ENCODE results near the gene CCL5.
A peak's percentile ranks its signal among the peaks of the same experiment; 100 is the strongest.

CCL5 gene

DNA sequence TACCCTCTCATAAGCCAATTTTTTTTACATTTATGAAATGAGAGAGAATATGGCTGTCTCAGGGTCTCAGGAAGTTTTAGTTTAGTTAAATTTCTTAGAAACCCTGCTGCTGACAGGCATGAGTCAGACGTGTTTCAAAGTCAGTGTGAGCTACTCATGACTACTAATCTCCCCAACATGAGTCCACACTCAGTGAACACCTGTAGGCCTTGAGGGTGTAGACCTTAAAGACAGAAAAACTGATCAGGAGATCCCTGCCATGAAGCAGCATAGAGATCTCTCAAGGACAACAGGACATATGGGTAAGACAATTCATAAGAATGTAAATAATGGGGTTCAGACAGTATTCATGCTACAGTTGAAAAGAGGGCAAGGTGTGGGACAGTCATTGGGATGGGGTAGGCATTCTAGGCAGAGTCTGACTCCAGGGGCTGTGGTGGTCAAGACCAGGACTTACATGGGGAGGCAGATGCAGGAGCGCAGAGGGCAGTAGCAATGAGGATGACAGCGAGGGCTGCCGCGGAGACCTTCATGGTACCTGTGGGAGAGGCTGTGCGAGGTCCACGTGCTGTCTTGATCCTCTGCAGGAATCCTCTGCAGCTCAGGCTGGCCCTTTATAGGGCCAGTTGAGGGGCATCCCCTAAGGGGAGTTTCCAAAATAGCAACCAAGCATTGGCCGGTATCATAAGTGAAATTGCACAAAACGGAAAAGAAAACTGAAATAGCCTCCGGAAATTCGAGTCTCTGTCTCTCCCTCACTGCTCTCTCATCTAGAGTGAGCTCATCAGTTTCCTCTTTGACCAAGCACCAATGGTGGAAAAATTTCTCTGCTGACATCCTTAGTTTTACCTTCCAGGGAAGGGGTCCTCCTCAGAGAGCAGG lies at the start of gene CCL5:
TSS of gene CCL5 (minus strand) at position 588 of the 882 bp plus-strand sequence.
- peak; percentile 97 for DNase-seq

DNA sequence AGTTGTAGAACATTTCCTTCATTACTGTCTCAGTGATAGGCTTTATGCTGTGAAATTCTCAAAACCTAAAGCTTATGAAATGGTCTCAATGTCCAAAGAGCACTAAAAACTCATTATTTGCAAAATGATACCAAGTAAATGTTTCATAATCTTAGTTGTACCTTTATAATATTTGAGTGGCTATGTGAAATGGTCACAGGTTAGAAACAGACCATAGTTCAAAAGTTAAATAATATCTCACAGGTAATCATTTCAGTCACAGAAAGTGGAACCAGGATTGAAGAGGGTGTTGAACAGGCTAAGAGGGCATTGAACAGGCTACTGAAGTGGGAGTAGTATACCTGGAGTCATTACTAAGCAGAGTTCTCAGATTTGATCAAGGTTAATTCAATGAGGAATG lies 47.6 kb upstream of the CCL5 start:
- DNase-seq: no peak

DNA sequence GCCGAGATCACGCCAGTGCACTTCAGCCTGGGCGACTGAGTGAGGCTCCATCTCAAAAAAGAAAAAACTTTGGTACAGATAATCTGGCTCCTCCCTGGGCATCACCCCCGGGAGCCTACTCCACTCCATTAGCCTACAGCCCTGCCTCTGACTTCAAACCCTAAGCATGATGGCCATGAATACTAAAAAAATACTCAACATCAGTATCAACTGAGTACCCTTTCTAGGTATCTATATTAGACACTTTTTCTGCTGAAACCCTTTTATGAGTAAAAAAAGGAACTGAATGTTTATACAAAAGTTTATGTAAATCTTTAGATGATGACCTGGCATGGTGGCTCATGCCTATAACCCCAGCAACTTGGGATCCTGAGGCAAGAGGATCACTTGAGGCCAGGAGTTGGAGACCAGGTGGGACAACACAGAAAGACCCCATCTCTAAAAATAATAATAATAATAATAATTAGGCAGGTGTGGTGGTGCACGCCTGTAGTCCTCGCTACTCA lies 43.5 kb upstream of the CCL5 start:
- peak; percentile 4 for DNase-seq

DNA sequence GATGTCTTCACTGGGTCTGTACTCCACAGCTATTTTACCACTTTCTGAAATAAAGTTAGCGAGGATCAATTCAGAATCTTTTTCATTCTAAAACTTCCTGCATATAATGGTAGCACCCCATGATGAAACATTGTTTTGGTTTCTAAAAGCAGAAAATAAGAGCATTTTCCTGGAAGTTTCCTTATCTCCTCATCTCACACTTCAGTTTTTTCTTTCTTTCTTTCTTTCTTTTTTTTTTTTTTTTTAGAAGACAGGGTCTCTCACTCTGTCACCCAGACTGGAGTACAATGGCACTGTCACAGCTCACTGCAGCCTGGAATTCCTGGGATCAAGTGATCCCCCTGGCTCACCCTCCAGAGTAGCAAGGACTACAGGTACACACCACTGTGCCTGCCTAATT lies 40.1 kb upstream of the CCL5 start:
- no peak for DNase-seq

DNA sequence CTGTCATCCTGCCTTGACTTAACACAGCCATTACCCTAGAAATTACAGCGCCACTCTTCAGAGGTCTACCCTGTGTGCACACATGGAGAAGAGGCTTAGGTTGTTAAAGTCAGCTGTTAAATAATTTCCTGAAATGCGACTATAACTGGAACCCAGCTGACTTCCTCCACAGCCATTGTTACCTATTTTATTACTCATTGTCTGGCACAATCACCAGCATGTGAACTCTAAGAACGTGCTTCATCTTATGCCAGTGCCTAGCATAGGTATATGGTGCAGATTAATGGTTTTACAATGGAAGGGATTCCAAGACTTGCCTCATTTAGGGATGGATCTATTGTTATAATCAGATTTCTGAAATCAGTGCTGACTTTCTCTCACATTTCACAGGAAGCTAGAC lies 38.5 kb upstream of the CCL5 start:
- peak; percentile 22 for DNase-seq

DNA sequence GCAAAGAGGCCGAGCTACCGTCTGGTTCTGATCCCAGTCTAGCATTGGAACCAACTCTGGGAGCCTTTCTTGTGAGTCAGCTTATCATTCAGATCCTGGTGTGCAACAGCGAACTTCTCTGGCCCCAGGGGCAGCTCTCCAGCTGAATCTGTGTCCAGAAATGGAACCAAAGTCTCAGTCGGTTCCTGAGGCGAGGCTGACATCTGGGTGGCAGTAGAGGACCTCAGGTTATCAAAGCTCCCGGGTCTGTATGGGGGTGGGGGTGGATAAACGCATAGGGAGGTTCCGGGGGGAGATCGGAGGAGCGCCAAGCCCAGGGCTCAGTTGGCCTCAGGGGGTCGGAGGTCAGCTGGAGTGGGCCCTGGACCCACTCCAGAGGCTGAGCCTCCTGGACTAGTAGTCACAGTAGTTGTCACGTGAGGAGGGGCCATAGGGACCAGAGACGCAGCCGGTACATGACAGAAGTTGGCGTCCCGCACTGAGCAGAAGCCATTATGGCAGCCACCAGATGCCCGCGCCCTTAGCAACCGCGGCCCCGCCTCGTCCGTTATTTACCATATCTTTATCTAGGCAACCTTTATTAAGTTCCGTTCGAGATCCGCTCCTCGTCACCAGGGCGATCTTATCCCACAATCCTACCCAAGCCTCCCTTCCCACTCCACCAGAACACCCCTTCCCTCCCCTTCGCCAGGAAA lies 37.5 kb upstream of the CCL5 start:
- DNase-seq: no peak

DNA sequence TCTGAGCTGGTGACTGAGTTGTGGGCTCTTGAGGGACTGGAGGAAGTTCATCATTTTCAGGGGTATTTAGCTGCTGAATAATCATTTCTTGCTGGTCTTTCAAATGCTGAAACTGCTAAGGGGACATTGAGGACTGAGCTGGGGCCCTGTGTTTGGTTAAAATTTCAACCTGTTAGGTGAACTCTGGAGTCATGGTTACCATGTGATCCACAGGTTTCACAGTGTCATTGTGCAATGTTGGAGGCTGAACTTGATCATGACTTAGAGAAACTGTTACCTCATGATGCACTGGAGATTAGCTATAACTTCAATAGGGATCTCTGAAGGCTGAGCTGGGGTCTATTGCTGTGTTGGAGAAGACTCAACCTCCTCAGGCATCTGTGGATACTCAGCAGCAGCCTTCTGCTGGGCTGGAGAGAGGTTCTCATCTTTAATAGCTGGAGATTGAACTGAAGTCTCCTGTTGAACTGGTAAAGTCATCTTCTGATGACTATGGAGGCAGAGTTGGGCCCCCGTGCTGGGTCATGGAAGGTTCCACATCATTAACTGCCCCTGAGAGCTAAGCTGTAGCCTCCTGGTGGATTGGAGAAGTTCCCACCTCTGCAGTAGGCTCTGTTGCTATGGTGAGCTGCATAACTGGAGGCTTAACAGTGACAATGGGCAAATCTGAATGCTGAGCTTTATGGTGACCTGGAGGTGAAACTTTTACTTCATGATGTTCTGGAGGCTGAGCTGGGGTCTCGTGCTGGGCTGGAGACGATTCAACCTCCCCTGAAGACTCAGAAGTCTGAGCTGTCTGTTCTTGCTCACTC lies 35.2 kb upstream of the CCL5 start:
- peak; percentile 11 for DNase-seq

DNA sequence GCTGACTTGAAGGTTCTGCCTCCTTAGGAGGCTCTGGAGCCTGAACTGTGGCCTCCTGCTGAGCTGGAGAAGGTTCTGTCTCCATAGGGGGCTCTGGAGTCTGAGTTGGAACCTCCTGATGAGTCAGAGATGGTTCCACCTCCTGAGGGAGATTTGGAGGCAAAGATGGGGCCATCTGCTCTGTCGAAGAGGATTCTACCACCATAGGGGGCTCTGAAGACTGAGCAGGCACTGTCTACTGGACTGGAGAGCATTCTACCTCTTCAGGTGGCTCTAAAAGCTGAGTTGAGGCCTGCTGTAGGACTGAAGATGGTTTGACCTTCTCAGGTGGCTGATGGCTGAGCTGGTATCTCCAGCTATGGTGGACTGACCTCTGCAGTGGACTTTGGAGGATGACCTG lies 34.2 kb upstream of the CCL5 start:
- no peak for DNase-seq

DNA sequence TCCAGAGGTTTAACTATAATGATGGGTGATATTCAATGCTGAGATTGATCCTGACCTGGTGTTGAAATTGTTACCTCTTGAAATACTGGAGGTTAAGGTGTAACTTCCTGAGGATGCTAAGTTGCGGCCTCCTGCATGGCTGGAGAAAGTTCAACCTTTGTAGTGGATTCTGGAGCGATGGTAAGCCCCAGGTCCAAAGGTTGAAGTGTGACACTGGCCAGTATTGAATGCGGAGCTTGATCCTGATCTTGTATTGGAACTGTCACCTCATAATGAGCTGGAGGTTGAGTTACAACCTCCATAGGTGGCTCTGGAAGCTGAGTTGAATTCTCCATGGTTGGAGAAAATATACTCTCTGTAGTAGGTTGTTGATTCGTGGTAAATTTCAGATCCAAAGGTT lies 33.4 kb upstream of the CCL5 start:
- no peak for DNase-seq

DNA sequence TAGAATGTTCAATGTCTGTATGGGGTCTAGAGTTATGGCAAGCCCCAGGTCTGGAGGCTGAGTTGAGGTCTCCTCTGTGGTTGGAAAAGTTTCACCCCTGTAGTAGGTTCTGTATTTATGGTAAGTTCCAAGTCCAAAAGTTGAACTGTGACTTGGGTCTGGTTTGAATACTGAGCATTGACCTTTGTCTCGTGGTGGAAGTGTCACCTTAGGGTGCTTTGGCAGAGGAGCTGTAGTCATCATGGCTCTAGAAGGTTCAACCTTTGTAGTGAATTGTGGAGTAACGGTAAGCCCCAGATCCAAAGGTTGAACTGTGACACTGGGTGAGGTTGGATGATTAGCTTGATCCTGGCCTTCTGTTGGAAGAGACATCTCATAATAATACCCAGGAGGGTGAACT lies 32.8 kb upstream of the CCL5 start:
- no peak for DNase-seq

DNA sequence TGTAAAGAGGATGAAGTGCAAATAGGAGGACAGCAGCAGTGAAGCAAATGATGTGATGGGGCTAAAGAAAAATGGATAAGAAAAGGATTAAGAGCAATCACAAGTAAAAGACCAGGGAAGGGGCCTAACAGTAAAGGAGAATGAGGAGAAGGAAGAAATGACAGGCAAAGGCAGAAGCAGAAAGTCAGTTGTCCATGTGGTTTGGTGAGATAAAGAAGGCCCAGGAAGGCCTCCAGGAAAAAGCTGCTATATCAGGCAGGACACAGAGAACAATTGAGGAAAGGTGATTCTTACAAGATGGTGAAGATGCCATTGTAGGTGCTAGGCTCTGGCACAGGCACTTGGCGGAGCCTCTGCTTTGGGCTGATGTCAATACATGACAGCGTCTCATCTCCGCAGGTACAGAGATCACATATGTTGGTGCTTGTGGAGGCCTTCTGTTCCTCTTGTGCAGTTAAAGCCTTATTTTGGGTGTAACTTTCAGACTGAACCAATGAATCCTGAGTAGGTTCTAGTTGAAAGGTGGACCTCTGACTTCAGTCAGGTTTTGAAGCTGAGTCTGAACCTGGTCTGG lies 32.3 kb upstream of the CCL5 start:
- DNase-seq: no peak

DNA sequence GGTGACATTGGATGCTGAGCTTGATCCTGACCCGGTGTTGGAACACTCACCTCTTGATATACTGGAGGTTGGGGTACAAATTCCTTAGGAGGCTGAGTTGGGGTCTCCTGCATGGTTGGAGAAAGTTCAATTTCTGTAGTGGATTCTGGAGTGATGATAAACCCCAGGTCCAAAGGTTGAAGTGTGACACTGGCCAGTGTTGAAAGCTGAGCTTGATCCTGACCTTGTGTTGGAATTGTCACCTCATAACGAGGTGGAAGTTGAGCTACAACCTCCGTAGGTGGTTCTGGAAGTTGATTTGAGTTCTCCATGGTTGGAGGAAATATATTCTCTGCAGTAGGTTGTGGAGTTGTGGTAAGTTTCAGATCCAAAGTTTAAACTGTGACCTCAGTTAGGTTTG lies 29.2 kb upstream of the CCL5 start:
- no peak for DNase-seq

DNA sequence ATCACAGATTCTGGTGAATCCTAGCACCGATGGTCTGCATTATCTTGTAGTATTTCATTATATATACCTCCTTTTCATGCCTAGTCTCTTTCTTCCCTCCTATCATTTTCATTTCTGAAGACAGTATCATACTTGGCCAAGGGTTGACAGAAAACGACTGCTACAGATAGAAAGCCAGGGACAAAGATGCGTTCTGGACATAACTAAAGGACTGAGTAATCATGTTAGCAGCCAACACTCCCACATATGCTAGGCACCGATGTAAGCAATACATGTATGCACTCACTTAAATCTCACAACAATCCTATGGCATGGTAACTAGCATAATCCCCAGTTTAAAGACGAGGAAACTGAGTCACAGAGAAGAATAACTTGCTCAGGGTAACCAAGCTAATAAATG lies 27.5 kb upstream of the CCL5 start:
- no peak for DNase-seq

DNA sequence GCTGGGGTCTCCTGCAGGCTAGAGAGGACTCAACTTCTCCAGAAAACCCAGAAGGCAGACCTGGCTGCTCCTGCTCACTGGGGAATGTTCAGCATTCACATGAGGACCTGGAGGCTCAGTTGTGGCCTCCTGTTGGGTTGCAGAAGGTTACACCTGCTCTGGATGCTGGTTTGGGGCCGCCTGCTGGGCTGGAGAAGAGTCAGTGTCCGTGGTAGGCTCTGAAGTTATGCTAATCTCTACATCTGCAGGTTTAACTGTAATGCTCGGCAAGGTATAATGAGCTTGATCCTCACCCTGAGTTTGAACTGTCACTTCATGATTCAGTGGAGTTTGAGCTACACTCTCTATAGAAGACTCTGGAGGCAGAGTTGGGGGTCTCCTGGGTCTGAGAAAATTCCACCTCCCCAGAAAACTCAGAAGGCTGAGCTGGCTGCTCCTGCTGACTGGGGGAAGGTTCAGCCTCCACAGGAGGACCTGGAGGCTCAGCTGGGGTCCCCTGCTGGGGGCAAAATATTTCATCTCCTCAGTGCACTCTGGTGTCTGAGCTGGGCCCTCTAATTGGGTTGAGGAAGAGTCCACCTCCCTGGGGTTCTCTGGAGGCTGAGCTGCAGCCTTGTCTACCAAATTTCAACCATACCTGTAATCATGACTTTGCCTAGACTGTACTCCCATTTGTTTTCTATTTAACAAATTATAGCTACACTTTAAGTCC lies 26.9 kb upstream of the CCL5 start:
- no peak for DNase-seq

DNA sequence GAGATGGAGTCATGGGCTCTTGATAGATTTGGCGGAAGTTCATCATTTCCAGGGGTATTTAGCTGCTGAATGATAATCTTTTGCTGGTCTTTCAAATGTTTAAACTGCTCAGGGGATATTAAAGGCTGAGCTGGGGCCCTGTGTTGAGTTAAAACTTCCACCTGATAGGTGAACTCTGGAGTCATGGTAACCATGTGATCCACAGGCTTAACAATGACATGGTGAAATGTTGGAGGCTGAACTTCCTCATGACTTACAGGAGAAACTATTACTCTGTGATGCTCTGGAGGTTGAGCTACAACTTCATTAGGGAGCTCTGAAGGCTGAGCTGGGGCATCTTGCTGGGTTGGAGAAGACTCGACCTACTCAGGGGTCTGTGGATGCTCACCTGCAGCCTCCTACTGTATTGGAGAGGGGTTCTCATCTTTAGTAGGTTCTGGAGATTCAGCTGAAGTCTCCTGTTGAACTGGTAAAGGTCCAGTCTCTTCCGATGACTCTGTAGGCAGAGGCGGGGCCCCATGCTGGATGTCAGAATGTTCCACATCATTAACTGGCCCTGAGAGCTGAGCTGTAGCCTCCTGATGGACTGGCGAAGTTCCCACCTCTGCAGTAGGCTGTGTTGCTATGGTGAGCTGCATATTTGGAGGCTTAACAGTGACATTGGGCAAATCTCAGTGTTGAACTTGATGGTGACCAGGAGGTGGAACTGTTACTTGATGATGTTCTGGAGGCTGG lies 26.2 kb upstream of the CCL5 start:
- no peak for DNase-seq

DNA sequence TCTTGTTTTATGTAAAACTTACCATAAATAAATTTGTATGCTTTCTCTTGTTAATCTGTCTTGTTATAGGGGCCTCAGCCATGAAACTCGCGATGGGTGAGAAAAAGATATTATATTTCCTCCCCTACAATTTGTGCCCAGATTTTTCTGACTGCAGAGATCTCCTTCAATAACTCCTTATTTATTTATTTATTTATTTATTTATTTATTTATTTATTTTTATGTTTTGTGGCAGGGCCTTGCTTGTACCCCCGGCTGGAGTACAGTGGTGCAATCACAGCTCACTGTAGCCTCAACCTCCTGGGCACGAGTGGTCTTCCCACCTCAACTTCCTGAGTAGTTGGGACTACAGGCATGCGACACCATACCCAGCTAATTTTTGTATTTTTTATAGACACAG lies 23.3 kb upstream of the CCL5 start:
- DNase-seq: no peak

DNA sequence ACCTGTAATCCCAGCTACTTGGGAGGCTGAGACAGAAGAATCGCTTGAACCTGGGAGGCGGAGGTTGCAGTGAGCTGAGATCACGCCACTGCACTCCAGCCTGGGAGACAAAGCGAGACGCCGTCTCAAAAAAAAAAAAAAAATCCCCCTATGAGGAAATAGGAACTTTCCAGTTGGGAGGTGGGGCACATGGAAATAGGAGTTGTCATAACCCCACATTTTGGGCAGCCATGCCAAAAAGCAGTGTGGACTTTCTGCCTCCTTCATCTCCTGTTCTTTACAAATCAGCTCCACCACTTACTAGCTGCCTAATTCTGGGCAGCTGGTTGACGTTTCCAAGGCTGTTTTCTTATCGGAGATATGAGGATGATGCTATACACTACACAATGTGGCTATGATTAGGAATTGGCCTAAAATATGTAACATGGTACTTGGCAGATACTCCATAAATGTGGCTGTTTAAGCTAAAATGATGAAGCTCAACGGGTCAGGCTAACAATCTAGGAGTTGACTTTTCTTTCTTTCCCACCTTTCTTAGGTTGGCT lies 21.5 kb upstream of the CCL5 start:
- no peak for DNase-seq

DNA sequence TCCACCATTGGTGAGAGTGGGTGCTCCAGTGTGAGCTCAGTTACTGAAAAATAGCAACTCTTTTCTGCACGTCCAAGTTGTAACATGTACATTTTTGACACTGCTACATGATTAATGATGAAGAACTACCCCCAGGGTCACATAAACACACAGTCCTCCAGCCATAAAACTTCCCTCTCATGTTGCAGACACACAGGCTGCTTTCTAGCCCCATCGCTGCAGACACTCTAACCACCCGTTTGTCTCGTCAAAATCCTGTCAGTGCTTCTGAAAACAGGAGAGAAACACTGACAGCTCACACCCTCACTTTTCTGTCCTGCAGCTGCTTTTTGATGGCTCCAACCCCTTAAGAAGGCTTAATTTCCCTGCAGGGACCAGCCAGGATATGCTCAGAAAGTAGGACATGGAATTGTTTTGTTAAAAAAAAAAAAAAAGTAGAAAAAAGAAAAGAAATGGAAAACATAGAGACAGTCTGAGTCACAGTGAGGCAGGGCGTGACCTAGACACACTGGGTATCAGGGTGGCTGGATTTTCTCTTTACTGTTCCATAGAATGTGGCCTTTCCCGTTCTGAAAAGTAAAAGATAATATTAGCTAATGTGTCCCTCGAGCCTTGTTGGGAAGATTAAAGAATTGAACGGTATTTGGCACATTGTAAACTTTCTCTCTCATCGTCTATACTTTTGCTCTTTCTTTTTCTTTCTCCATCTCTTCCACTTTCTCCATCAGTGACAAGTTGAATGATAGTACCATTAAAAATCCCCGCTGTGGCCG lies 20.7 kb upstream of the CCL5 start:
- no peak for DNase-seq

DNA sequence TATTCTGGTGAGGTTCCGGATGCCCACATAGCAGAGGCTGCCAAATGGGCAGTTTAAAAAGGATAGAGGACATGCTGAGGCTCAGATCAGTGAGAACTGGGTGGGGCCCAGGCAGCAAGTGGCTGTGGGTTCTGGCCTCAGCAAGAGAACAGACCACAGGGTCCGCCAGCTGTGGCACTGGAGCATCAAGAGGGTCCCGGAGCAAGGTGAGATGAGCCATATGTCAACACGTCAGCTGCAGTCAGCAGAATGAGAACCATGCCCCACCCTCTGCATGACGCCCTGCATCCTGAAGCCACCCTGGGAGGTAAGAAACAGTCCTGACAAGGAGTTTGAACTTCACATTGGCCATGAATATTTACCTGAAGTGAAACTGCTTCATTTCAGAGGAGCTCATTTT lies 20.1 kb upstream of the CCL5 start:
- no peak for DNase-seq

DNA sequence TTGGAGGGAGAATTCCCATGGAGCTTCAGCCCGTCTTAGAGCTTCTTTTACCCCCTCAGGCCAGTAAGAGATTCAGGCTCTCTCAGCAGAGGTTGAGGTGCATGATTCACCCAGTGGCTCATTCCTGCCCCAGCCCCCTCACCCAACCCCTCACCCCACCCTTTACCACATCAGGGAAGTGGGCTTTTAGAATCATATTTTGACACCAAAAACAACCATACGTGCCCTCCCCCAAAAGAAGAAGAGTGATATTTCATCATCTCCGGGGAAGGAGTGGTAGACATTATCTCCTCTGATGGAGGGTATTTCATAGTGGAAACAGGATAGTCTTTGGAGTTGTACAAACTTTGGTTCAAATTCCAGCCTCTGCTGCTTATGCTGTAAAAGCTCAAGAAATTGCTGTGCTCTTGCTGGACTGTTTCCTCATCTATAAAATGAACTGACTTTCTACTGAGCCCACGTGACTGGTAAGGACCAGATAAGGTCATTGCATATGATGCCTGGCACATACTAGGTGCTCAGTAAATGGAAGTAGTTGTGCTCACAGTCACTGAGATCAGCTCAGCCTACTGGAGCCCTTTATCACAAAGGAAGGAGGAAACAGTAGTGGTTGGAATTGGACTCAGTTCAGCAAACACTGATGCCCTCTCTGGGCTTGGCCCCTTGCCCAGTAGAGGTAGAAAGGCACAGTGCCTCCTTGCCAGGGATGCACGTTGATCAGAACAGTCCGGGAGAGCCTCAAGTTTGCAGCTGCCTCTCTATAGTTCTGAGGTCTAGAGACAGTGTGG lies 18.3 kb upstream of the CCL5 start:
- DNase-seq: peak; percentile 37

All from inflammatory macrophage treated with lipopolysaccharide for 4 hours (primary cell).